HG03175 (cell line): ENCODE results near the gene NRXN3.

ENCODE experiments used
- ATAC-seq: cut with Tn5 transposase; IDR thresholded peaks from one replicate; pipeline ENCODE4 v1.9.1; 2021; ENCODE audit warnings: mild to moderate bottlenecking, moderate library complexity; ENCODE audit not compliant: unreplicated experiment

Gene NRXN3

DNA sequence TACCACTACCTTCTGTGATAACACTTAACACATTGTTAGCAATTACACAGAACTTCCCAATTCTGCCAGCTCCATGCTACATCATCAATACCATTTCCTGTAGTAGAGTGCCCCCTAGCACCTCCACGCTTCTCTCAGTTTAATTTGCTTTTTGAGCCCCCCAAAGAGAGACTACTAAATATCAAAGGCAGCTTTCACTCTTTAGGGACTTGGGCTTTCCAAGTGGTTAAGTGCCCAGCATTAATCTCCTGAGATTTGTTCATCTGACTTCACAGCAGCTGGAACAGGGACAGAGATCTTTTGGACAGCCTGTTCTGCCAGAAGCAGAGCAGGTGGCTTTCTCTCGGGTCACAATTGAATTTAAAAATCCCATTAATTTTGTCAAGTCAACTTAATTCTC is 1086.2 kb downstream of the NRXN3 start:
- no peak for ATAC-seq

DNA sequence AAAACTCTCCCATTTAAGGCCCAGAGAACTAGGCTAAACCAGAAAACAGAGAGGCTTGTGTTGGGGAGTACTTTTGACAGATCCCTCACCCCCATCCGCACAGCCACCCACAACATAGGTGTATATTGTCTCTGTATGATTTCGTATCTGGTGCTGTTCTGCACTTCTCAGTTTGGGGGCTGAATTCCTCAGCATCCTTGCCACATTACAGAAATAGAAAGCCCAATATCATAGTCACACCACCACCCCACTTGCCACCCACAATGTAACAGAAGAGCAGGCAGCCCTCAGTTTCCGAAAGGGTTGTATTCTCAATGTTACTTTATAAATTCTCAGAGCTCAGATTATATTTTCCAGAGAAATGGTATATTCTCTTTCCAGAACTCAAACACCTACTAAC is 1090.2 kb downstream of the NRXN3 start:
- no peak for ATAC-seq

DNA sequence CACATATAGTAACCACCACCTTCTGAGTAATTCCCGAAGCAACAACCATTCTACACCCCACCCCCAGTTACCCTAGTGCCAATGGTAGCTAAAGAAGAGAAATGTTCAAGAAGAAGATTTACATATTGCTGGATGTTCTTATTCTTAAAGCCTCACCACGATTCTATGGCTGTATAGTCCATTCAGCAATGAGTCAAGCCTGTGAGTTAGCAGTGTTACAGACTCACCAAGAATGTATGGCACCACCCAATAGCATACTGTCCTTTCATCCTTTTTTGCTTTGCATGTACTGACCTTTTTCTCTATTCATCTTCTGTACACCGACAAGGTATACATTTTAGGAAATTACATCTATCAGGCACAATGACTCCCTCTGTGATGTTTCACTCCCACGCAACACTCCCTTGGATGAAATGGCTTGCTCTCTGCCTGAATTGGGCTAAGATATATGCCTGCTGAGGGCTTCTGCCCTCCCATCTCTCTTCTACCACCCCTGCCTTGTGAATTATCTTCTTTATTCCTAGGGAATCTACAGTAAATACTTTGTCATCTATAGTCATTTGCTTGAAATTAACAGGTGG is 1095.3 kb downstream of the NRXN3 start:
- ATAC-seq: no peak

DNA sequence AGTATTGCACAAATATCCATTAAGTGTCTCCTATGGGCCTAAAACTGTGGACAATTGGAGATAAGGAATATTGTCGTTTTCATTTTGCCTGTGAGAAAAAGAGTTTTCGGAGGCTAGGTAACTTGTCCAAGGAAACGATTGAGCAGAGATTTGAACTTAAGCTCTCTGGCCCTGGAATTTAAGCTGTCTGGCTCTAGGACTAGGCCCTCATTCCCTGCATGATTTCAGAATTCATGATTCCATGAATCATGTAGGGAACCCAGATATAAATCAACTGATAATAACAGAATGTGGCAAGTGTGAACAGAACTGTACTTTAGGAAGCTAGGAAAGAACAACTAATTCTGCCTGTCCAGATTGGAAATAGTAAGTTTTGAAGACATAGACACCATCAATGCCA is 1100.2 kb downstream of the NRXN3 start:
- ATAC-seq: no peak

DNA sequence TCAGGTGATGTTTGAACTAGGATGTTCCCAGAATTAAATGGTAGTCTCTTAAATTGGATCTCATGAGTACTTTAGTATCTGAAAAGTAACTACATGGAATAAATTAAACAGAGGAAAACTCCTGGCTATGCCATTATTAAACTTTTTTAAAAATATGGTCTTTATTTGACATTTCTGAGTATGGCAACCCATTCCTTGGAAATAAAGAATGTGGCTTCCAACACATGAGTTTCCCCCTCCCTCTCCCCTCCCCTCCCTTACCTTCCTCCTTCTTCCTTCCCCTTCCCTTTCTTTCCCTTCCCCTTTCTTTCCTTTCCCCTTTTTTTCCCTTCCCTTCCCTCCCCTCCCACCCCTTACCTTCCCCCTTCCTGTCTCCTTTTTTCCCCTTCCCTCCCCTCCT is 1100.9 kb downstream of the NRXN3 start:
- ATAC-seq: no peak

DNA sequence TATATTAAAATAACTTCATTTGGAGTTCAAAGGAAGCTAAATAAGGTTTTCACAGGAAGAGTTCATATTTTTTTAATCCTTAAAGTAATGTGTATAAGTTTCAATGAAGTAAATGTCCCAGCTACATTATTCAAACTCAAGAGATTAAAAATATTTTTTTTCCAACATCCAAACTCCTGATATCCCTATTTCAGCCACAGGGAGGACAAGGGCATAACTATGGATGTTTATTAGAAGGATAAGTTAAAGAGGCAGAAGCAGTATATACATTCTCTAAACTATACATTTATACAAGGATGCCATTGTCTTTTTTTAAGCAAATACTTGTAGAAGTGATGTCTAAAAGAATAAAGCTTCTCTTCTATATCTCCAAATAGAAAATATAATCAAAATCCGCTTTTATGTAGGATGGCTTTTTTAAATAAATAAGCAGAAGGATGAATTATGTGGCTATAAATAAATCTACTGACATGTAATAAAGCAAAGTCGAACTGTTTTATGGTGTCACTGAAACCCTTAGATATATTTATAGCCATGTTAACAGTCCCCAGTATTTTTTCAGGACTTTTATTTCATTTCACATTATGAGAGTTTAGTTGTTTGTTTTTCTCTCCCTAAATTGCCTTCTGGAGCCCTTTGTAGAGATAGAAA is 1104.6 kb downstream of the NRXN3 start:
- no peak for ATAC-seq

DNA sequence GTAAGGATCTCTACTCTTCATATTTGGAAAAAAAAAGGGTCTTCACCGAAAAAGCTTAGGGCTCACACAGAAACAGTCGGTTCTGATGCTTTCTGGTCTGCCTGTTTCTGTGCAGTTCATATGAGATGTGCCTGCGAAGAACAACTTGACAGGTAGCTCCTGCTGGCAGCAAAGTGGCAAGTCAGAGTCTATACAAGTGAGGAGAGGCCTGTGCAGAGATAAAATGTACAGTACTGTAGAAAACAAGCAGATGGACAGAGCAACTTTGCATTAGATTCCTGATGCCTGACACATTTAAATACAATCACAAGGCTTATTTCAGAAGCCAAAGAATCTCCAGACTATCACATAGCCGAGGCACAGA is 1105.1 kb downstream of the NRXN3 start:
- ATAC-seq: no peak

DNA sequence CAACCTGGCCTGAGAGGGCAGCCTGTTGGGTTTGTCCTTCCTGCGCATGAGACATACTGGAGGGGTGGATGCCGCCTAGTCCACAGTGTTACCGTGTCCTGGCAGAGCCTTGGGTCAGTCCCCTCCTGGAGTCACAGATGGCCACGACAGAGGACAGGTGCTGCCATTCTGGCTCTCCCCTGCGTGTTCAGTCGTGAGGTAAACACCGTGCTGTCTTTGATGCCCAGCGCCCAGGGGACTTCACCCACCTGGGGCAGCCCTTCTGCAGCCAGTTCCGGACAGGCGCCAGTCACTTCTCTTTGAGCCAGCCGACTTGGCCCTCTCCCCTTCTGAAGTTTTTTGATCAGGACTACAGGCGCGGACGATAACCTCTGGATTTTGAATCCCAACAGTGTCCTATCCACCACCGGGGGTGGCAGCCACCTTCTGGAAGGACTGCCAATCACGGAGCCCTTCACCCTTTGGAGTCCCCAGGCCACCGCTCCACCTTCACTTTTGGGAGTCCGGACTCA is 1108.2 kb downstream of the NRXN3 start:
- no peak for ATAC-seq

DNA sequence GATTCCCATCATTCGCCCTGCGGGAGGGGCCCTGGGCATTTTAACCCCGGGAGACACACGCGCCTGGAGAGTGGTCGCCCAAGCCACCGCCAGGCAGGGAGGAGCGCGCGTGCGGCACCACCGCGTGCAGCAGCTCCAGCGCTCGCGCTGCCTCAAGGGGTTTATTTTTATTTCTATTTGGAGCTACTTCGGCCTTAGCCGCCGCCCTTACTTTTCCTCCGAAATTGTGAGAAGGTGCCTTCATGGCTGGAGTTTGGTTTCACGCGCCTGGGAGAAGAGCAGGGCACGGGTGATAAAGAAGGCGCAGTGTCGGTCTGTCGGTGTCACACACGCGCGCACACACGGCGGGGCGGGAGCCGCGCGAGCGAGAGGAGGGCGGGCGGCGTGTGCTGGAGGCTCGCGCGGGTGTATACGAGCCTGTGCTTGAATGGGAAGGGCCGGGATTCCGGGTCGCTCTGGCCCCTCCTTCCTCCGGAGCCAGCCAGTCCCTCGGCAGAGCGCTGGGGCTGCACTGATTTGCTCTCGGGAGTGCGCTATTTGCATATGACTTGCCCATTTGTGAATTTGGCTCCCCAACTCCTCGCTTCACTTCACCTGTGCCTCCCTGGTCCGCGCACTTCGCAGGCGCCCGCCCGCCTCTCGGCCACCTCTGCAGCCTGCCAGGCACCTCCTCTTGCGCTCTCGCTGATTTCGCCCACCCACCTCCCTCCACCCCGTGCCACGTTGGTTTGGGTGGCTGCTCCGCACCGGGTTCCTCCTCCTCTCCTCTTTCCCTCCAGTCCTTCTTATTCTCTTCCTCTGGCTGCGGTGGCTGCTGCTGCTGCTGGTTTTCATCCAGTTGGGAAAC is 1108.8 kb downstream of the NRXN3 start:
- ATAC-seq: no peak

DNA sequence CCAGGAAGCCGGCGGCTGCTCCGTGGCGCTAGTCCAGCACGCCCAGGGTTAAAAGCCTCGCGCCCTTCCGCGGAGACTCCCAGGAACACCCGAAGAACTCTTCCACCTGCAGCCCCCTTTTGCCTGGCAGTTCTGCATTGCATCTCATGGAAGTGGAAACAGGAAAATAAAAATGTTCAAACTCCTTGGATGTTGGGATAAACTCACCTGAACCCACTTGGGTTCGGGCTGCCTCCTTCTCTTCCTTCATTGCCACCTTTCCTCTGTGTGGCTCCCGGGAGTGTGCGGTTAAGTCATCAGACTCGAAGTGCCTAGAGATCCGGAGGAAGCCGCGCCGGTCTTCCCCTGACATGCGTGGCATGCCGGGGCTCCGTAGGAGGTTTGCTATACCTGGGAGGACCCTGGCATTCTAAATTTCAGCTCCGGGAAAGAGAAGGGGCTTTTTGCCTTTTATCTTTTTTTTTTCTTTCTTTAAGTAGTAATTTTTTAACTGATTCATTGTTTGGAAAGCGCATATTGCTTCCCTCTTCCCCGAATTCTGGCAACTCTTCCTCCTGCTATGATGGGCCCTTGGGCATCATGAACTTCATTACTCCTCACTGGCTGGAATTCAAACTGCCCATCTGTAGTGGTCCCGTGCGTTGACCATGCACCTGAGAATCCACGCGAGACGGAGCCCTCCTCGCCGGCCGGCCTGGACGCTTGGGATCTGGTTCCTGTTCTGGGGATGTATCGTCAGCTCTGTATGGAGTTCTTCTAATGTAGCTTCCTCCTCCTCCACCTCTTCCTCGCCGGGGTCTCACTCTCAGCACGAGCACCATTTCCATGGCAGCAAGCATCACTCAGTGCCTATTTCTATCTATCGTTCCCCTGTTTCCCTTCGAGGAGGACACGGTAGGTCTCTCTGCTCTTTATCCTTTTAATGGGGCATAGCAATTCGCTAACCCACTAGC is 1109.7 kb downstream of the NRXN3 start:
- no peak for ATAC-seq

DNA sequence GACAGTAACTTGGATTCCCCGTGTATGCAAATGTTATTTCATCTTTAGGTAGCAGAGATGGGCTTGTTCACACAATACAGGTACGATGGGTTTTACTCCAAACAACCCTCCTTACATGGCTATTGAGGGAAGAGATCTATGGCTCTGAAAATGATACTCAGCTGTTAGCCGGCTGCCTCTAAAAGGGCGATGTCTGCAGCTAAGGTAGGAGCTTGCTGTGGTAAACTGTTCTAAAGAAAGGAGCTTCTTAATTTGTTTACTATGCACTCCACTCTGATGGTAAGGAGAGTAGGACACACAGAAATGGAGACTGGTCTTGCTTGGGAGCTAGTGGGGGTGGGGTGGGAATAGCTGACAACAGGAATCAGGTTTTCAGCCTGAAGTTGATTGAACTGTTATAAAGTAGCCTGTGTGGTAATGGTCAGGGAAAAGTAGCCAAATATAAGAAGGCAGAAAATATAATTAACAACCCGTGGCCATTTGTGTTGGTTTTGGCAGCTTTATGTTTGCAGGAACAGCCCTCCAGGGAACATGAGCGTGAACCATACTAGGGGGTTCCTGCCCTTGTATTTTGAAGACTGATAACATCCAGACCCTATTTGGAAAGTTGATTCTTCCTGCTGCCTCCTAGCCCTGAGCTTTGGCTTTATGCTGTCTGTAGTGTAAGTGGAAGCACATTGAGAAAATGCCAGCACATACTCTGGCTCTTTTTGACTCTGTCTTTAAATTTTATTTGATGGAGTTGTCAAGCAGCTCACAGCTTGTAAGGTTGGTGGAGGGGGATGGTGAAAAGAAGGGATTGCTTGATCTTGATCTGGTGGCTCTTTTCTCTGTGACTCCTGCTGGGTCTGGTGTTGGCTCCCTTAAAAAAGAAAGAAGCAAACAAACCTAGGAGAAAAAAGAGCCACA is 1111.3 kb downstream of the NRXN3 start:
- ATAC-seq: no peak

DNA sequence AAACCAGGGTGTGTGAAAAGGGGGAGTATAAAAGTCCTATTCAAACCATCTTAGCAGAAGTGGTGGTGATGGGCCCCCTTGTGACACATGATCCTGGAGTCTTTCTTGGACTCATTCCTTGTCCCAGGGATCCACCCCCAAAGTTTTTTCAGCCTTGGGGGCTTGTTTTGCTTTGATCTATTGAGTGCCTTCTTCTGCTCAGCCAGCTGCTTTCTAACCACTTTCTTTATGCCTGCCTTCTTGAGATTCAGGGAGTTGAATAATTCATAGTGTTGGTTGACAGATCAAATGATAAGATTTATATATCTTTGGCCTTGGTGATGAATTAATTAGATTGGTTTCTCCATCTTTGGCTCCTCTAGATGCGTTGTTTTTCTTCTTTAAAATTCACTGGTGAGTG is 1114.4 kb downstream of the NRXN3 start:
- no peak for ATAC-seq

DNA sequence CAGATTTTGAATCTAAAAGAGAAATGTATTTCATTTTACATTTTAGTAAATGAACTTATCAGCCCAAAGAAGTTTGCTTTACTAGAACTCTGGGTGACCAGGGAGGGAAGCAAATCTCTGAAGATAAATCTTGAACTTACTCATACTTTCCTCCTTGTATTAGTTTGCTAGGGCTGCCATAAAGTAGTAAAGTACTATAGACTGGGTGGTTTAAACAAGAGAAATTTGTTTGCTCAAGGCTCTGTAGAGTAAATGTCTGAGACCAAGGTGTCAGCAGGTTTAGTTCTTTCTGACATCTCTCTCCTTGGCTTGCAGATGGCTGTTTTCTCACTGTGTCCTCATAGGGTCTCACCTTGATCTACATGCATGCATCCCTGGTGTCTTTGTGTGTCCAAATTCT is 1115.1 kb downstream of the NRXN3 start:
- no peak for ATAC-seq

DNA sequence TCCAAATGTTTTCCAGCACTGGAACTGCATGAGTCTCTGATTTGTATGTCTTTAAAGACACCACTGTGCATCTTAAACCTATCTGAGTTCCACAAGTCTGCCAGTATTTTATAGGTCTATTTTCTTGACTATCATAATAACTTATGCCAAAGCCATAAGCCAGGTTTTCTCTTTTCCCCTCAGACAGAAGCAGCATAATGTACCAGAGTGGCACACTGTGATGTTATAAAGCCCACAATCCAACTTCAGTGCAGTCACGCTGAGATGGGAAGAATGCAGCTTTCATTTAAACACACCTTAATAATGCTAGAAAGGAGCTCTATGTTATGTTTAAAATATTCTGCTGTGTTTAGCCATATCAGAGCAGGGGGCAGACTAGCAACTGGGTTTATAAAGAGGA is 1117.8 kb downstream of the NRXN3 start:
- ATAC-seq: no peak

DNA sequence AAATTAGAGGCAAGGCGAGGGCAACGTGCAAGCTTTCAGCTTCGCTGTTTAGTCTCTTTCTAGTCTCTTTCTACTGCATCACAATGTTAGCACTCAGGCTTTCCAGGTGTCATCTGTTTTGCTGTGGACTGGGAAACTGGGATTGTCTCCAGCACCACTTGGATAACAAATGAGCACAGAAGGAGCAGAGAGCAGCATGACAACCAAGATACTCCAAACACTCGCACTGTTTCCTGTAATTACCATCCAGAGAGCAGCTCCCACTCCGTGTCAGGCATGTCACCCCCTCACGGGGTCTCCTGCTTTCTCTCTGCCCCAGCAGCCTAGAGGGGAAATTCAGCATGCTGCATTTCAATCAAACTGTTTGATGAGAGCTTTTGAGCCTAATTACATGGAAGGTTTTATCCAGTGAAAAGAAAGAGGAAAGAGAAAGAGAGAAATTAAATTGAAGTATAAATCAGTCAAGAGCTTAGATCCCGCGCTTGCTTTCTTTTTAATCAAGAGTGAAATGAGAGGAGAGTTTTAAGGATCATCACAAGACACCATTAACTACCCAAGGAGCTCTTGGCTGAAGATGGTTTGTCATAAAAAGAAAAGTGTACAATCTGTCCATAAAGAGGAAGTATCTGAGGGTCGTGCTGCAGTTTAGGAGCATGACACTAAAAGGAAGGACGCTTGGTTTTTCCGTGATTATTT is 1123.5 kb downstream of the NRXN3 start:
- no peak for ATAC-seq

DNA sequence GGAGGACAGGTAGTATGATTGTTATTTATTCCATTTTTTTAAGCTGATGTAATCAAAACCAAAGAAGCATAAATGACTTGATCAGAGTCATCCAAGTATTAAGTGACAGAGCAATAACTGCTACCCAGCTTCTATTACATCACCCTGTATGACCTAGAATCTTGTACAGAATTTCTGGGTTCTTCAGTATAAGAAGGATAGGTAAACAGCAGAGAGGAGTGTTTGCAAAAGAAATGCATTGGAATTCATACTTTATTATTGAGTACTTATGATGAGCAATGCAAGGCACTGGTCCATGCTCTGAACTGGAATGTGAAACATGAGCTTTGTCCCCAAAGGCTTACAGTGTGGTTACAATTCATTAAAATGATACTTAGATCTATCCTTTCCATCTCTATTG is 1124.3 kb downstream of the NRXN3 start:
- ATAC-seq: no peak

DNA sequence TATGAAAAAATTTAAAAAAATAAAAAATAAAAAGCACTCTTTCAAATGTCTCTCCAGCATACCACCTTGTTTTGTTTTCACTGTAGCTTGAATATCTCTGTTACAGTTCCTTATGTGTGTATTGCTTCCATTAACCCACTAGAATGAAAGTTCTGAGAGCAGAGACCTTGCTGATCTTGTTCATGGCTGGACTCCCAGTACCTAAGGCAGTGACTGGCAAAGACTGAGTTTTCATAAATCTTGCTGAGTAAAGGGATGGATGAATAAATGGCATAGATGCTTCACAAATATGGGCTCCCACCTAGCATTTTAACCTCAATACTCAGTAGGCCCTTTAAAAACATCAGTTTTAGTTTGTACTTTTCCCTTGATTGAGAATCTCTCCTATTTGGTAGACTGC is 1125.2 kb downstream of the NRXN3 start:
- ATAC-seq: no peak

DNA sequence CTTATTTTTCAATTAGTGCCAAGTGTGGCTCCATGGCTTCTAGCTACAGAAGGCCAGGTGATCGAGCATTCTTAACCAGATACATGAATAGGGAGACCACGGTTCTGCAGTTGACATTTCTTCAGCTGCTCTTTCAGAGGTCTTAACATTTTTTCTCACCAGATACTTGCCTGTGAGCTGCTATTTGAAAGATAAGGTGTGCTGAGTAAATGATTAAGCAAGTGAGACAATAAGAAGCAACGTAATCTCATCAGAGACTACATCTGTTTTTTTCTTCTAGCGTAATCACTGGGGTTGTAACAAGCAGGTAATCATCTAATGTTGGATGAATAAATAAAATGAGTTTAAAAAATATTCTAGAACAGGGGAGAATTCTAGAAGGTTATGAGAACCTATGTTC is 1128.2 kb downstream of the NRXN3 start:
- ATAC-seq: no peak

DNA sequence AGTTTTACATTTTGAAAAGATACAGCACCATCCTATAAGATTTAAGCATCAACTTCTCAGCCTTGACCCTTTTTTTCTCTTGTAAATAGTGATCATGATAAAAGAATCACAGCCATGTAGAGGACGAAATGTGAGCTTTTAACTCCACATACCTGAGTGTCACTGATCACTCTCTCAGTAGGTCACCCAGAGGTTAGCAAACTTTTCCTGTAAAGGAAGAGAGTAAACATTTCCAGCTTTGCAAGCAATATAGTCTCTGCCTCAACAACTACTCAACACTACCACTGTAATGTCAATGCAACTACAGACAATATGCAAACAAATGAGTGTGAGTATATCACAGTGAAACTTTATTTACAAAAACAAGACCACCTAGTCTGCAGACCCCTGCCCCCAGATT is 1129.0 kb downstream of the NRXN3 start:
- ATAC-seq: no peak
